NCI-H187 treated with DMSO at 0.1 percent for 48 hours (cell line): ENCODE data around the gene RNGTT.
"Not testable (repeated sequence)": the region's sequence is repeated elsewhere in the genome, so short reads cannot be mapped to it uniquely, and the experiment has no call there.

Experiments
- DNase-seq: peaks from one replicate; lab custom pipeline; 2025; lab: John Stamatoyannopoulos, UW

RNGTT gene

DNA sequence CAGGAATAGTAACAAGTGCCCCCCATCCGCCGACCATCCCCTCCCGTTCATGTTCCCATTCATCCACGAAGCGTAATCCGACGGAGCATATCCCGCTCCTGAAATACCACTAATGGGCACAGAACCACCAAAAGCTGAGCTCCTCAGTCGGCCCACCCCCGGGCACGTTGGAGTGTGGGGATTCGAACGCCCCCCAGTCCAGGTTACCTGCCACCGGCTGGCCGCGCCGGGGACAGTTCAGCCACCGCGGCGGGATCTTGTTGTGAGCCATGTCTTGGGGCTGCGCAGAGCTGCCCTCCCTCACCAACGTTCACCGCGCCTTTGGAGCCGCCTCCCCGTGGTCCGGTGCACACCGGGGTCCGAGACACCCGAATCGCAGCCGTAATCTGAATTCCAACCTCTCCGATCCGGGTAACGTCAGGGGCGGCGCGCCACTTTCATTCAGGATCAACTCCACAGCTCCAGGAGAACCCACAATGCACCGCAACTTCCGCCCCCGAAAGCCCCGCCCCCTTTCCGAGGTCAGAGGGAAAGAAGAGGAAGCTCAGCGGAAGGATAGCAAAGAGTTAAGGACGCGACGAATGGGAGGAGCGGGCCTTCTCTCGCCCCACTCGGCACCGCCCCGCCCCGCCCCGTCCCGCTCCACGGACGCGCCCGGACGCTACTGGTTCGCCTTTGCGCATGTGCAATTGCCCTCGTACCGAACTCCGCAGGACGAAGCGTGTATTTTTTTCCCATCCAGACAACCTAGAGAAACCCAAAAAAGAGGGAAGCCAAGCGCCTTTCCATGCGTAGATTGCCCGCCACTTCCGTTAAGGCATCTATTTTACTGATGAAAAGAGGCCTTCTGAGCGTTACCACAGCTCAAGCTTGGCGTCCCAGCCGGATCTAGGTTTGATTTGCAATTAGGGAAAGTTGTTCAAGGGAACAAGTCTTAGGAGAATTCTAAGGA is at the start of gene RNGTT:
Gene RNGTT (minus strand): TSS at position 480 of the 952 bp plus-strand sequence. CDS start 209 bp downstream, at position 271.
- peak; percentile 96 for DNase-seq

DNA sequence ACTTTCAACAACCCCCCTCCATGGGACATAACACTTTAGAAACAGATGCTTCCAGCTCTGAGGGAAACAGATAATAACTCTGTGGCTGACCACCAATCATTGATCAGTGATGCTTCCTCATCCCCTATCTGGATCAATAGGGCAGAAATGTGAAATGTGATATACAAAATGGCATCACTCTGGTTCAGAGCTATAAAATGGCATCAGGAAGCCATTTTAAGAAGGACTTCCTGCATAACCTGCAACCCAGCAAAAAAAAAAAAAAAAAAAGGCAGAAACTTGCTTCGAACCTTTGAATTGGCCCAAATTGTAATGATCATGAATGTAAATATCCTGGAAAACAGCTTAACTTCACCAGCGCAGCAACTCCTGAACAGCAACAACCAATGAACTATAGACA is 48.0 kb upstream of the RNGTT start:
- DNase-seq: no peak

DNA sequence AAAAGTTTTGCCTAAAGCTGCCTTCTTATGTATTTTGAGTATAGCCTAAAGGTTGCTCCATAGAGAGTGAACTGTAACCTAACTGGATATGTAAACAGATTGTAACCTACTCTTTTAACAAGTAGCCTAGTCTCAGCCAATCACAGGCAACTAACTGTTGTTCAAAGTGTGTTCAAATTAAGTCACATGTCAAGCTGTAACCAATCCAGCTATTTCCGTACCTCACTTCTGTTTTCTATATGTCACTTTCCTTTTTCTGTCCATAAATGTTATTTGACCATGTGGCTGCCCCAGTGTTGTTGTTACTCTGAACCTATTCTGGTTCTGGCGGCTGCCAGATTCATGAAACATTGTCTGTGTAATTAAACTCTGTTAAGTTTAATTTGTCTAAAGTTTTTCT is 47.4 kb upstream of the RNGTT start:
- DNase-seq: no peak

DNA sequence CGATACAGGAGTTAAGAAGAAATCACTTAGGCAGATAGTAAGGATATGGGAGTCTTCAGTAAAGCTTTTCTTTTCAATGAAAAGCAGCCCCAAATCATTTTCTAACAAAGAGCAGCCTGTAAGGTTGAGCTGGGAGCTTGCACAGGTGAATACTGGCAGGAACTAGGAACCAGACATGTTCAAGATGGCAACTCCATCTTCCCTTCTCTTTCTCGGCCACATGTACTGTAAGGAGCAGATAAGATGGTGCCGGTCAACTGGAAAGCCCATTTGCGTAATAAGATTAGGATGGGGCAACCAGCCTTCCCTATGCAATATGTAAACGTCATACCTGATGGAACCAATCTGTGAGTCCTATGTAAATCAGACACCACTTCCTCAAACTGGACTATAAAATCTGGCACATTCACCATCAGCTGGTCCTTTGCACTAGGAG is 46.2 kb upstream of the RNGTT start:
- no peak for DNase-seq

DNA sequence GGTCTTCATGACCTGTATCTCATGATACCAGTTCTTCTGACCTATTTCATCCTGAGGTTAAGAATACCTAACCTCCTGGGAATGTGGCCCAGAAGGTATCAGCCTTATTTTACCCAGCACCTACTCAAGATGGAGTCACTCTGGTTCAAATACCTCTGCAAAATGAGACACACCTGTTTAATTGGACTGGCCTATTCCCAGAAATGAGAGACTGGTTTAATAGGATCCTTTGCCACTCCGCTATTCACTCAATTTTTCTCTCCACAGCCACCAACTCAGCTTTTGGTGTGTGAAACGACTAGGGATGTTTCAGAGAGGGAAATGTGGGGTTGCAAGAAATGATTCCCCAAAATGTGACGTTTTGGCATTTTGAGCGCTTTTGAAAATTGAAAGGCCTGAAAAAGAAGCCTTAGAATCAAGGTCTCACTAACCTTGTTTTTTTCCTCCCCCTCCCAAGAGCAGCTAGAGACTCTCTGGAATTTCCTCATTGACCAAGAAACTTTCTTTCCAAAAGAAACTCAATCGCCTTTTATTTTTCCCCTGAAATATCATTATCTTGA is 45.5 kb upstream of the RNGTT start:
- no peak for DNase-seq

DNA sequence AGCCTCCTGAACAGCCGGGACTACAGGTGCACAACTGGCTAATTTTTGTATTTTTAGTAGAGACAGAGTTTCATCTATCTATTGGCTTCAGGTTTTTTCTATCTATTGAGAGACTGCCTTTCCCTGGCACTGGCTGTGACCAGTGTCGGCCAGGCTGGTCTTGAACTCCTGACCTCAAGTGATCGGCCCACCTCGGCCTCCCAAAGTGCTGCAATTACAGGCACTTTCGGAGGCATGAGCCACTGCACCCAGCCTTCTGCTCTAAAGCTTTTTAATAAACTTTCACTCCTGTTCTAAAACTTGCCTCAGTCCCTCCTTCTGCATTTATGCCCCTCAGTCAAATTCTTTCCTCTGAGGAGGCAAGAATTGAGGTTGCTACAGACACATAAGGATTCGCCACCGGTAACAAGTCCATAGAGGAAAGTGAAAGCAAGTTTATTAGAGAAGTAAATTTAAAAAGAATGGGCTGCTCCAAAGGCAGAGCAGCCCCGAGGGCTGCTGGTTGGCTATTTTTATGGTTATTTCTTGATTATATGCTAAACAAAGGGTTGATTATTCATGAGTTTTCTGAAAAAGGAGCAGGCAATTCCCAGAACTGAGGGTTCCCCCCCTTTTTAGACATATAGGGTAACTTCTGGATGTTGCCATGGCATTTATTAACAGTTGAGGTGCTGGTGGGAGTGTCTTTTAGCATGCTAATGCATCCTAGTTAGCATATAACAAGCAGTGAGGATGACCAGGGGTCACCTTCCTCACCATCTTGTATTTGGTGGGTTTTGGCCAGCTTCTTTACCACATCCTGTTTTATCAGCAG is 44.8 kb upstream of the RNGTT start:
- DNase-seq: no peak

DNA sequence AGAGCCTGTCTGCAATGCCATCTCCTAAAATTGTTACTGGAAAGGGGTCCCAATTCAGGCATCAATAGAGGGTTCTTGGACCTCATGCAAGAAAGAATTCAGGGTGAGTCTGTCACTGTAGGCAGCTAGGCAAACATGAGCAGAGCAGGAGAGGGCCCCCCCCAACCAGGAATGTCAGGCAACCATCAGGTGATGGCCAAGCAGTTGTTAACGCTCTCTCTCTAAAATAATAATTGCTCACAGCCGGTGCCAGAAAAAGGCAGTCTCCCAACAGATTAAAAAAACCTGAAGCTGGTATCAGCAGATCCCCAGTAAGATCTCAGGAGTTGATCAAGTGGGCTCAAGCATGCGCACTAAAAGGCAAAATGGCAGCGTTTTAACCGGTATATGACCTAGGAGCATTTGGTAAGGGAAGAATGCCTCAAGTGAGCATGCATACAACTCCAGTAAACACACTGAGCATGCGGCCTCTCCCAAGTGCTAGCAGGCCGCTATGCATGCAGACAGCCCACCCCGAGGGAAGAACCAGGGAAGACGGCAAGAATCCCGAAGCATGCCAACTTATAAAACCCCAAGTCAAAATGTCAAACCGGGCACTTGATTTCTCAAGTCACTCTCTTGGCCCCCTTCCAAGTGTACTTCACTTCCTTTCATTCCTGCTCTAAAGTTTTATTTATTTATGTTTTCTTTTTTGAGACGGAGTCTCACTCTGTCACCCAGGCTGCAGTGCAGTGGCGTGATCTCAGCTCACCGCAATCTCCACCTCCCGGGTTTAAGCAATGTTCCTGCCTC is 44.0 kb upstream of the RNGTT start:
- no peak for DNase-seq

DNA sequence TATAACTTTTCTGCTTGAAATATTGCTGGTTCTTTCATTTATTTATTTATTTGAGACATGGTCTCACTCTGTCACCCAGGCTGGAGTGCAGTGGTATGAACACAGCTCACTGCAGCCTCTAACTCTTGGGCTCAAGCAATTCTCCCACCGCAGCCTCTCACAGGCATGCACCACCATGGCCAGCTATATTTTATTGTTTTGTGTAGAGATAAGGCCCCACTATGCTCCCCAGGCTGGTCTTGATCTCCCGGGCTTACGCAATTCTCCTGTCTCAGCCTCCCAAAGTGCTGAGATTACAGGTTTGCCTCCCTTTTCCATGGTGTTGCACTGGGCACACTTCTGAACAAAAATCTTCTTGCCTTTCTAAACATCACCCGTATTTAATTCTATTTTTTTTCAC is 39.1 kb upstream of the RNGTT start:
- DNase-seq: no peak

DNA sequence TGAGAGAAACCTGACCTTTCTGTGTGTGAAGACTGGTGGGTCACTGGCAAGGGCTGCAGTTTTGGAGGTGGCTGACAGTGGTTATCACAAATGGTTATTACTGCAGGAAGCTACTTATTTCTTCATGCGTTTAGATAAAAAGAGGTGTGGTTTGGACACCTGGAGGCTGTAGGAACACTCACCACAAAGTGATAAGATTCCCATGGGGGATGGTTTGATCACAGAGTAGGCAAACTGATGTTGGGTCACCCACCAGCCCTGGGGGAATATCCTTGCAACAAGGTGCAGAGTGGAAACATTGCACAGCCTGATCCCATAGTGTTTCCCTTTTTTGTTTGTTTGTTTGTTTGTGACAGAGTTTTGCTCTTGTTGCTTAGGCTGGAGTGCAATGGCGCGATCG is 33.9 kb upstream of the RNGTT start:
- DNase-seq: no peak

DNA sequence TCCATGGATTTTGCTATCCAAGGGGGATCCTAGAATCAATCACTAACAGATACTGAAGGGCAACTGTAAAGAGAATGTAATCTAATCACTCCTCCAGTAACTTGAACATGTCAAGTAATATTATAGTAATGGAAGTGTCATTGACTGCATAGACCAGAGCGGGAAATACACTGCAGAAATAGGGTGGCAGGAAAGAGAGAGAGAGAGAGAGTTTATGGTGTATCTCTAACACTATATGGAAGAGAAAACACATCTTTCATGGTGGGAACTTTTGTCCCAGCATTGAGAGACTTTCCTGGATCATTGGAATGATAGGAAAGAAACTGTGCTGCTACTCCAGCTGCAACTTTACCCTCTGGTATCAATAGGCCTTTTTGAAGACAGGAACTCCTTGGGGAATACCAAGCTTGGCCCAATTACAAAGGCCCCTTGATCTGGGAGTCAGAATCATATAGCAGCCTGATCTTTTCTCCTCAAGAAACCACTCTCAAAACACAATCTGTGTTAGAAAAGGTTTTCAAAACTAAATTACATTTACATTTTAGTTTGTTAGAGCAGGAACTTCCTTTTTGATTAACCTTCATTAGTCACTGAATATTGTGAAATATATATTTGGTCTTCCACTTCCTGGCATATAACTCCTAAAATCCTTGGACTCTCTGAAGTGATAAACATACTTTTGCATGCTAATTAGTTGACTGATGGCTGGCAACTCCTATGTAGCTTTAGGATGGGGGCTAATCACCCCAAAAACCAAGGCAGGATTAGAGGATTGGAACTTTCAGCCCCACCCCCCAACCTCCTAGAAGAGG is 29.5 kb upstream of the RNGTT start:
- DNase-seq: no peak

DNA sequence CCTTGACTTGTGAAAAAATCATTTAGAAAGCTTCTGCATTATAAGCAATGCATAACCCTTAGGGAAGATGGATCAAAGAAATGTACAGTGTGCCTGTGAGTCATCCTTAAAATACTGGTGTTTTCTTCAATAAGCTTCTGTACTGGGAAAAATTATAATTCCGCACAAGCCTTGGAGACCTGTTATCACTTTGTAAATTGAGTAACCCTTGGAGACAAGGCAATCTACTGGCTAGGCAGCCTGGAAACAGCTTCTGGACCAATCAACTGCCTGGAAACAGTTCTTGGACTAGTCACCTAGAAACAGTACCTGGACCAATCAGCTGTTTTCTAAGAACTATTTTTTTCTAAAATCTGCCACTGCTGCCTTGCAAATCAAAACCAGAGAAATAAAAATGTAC is 25.8 kb upstream of the RNGTT start:
- DNase-seq: no peak

DNA sequence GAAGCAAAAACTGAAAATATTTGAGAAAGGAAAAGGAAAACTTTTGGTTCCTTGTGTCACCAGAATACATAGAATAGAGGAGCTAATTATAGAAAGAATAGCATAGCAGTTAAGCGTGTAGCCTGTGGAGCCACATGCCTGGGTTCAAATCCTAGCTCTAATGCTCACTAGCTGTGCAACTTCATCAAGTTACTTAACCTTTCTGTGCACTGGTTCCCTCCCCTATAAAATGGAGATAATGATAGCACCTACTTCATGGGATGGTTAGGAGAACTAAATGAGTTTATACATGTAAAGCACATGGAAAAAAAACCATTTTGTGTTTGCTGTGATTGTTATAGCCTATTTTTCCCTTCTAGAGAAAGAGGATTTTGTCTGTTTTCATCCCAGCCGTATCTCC is 24.5 kb upstream of the RNGTT start:
- DNase-seq: no peak

DNA sequence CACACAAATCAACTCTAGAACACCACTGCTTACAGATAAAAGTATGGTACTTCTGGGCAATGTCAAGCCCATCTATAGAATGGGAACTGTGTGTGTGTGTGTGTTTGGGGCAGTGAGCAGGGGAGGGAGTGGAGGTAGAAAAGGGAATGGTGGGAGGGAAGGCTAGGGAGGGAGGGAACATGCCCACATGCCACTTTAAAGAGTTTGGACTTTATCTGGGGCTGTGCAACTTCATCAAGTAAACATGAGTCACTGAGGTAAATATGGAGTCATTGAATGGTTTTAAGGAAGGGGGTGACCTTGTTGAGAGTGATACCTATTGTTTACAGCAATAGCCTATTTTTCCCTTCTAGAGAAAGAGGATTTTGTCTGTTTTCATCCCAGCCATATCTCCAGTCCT is 22.5 kb upstream of the RNGTT start:
- no peak for DNase-seq

DNA sequence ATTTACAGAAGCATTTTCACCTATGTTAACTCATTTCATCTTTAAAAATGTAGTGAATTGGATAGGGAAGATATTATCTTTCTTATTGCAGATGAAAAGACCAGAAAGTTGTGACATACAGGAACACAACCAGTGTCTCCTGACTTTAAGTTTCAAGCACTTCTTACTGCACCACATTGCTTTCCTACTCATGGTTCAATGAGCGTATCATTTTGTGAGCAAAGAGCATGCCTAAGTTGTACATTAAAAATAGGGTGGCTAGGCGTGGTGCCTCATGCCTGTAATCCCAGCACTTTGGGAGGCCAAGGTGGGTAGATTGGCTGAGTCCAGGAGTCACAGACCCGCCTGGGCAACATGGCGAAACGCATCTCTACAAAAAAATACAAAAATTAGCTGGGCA is 21.2 kb upstream of the RNGTT start:
- no peak for DNase-seq

DNA sequence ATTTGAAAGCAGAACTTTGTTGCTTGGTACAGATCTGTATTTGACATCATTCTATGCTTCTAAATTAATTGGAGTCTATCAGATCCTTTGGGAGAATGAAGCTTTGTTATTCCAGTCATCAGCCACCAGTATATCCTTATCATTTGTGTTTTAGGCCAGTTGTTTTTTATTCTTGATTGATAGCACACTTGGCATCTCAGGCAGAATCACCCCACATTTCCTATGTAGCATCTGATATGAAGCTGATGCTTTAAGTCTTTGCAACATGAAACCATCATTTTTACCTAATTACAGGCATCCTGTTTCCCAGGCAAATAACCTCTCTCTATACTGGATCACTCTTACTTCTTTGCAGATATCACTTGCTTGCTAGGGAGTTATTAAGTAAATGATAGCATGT is 20.7 kb upstream of the RNGTT start:
- no peak for DNase-seq

DNA sequence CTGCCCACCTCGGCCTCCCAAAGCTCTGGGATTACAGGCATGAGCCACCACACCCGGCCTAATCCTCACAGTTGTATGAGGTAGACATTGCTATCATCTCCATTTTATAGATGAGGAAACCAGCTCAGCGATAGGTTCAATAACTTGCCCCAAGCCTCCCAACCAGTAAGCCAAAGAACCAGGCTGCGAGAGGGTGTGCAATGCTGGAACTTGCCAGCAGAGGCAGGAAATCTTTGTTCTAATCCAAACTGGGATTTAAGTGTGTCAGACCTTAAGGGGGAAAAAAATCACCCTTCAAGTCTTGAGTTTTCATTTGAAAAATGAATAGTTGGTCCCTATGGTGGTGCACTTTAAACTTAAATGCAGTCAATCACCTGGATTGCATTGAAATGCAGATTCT is 20.1 kb upstream of the RNGTT start:
- no peak for DNase-seq

DNA sequence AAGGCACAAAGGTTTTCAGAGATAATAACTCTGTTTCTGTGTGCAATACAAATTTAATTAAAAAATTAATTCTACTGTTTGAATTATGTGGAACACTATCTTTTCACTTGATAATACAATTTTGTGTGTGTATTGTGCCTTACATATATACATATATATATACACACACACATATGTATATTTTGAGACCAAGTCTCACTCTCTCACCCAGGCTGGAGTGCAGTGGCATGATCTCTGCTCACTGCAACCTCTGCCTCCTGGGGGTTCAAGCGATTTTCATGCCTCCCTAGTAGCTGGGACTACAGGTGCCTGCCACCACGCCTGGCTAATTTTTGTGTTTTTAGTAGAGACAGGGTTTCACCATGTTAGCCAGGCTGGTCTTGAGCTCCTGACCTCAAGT is 19.7 kb upstream of the RNGTT start:
- not testable (repeated sequence) for DNase-seq

DNA sequence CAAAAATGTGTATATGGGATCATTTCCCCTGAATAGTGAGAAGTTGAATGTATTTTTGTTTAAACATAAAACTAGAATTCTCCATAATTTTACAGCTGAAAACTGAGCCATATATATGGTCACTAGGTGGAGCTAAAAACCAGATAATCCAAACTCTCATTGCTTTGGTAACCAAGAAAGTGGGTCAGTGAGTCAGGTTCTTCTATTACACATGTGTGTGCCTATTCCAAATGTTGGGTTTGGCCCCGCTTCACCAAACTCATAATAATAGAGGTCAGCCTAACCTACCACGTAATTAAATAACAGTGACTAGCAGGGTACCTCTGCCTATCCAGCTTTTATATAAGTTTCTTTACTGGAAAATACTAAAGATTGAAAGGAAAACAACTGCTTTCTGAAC is 19.3 kb upstream of the RNGTT start:
- peak; percentile 30 for DNase-seq

DNA sequence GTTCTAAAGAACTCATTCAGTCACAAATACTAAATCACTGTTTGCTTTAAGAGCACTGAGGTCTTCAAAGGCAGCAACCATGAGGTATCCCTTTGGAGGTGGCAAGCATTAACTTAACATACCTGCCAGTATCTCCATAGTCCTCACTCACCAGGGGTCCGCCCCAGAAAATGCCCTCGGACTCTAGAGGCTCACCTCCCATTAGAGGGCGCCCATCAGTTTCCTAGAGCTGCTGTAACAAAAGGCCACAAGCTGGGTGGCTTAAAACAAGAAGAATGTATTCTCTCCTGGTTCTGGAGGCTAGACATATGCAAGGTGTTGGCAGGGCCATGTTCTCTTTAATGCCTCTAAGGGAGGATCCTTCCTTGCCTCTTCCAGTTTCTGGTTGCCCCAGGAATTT is 12.0 kb upstream of the RNGTT start:
- no peak for DNase-seq

DNA sequence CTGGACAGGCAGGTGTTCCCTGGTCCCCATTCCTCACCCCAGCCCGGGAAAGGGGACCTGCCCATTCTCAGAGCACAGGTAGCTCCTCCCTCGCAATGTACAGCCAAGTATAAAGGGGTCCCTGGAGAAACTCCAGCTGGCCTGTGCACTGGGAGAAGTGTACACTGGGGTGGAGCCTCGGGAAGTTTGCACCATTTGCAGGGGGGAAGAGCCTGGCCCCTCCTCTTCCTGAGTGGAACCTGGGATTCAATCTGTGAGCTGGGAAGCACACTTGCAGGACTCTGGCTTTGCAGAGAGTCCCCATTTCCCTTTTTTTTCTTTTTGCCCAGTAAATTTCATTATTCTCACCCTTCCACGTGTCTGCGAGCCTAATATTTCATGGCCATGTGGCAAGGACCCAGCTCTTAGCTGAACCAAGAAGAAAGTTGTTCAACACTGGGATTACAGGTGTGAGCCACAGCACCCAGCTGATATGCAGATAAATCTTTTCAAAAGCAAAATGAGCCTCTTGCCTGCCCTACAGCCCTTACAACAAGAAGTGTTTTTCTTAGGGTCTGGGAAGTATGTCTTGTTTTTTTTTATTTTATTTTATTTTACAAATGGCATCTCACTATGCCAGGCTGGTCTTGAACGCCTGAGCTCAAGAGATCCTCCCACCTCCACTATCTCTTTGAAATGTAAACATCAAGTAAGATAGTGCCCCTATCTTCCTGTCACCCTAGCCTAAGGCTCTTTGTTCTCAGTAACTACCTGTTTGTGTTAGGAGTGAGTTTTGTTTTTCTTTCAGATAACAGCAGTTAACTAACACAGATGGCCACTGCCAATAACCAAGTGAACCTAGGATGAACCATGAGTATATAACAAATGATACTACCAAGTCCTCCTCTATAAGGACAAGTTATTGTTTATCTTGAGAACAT is 9.3 kb upstream of the RNGTT start:
- DNase-seq: no peak
